Activated CD8-positive, alpha-beta memory T cell treated with anti-CD3 and anti-CD28 coated beads, Interleukin-2, amount 10 ng/mL, durations not matched to agents 7 days and 5 days (primary cell): ENCODE measurements around the gene ERICH2. TPM values are rescaled to one million over a fixed set of nuclear protein-coding genes. Genes with fewer than 3 reads are reported as not detected.

ENCODE experiments used
- ATAC-seq: fragments of 150-1000 bp; cut with Tn5 transposase; one replicate; pipeline ENCODE4 v1.10.0; 2021; ENCODE audit warnings: moderate library complexity
- CTCF ChIA-PET: fragments of 350-600 bp; sonication (Branson Sonifier 250); formaldehyde crosslinking; loops from one replicate; lab custom pipeline; 2021; ENCODE audit warnings: antibody characterized with exemption; lab: Charles Lee
- DNase-seq: peaks from one replicate; pipeline ENCODE4 v3.0.0-alpha.2; 2020
- H3K27ac Mint-ChIP-seq: one replicate; pipeline ENCODE4 v1.8.0; 2021; ENCODE audit warnings: mild to moderate bottlenecking, mixed read lengths
- H3K27me3 Mint-ChIP-seq: one replicate; pipeline ENCODE4 v1.8.0; 2021; ENCODE audit warnings: mixed read lengths
- H3K36me3 Mint-ChIP-seq: one replicate; pipeline ENCODE4 v1.8.0; 2021; ENCODE audit warnings: mild to moderate bottlenecking, mixed read lengths
- H3K4me1 Mint-ChIP-seq: one replicate; pipeline ENCODE4 v1.8.0; 2021; ENCODE audit warnings: mixed read lengths
- H3K4me3 Mint-ChIP-seq: one replicate; pipeline ENCODE4 v1.8.0; 2021; ENCODE audit warnings: mild to moderate bottlenecking, moderate library complexity, mixed read lengths
- H3K9me3 Mint-ChIP-seq: one replicate; pipeline ENCODE4 v1.8.0; 2022; ENCODE audit warnings: low read depth, mixed read lengths
- total RNA-seq, 2 experiments: library from RNA; stranded (reverse); gene quantifications; one replicate each; pipeline ENCODE4 v1.2.3, GENCODE V29; 2021

The ERICH2 gene
- total RNA-seq, 2 experiments from 2014 or later, result not detected

- CTCF ChIA-PET, result interaction anchor here (0.9 to 1.5 kb wide), 4 partner anchors 34 to 435 kb away, joined by 3 read pairs; no protein-coding TSS in a partner anchor
- H3K4me3 Mint-ChIP-seq, result peak overlapping the region; percentile 63
- H3K27me3 Mint-ChIP-seq, result peaks cover 38% of the 10 kb centered on the region
- H3K27ac Mint-ChIP-seq, result no peak overlapping the region
- H3K4me1 Mint-ChIP-seq, result peaks cover 14% of the 10 kb centered on the region
- H3K9me3 Mint-ChIP-seq, result no peaks in the 10 kb centered on the region
- H3K36me3 Mint-ChIP-seq, result peaks cover 1% of the 10 kb centered on the region
- DNase-seq (no peak), ATAC-seq (no peak)
Measured at GRCh38 chr2:170771421-170771937, 1.3 kb downstream of the ERICH2 start.

GRCh38 chr2:170772295-170772694, 2.1 kb downstream of the ERICH2 start:
- no peak for ATAC-seq
- Mint-ChIP-seq H3K27me3 (peaks cover 38% of the 10 kb centered on the region), H3K9me3 (no peaks in the 10 kb centered on the region)

GRCh38 chr2:170774074-170774473, 3.9 kb downstream of the ERICH2 start:
- Mint-ChIP-seq H3K4me3 (no peak overlapping the region), H3K36me3 (peaks cover 1% of the 10 kb centered on the region), H3K27me3 (peaks cover 46% of the 10 kb centered on the region), H3K9me3 (no peaks in the 10 kb centered on the region), H3K27ac (no peak overlapping the region), H3K4me1 (peaks cover 14% of the 10 kb centered on the region)
- DNase-seq (no peak), ATAC-seq (no peak)
- CTCF ChIA-PET, result no interaction called here

More at GRCh38 chr2:170772295-170772694, 2.1 kb downstream of the ERICH2 start:
- CTCF ChIA-PET, result interaction anchor here (1.0 to 1.5 kb wide), 3 partner anchors 35 to 402 kb away, joined by 3 read pairs; no protein-coding TSS in a partner anchor
- H3K36me3 Mint-ChIP-seq, result peaks cover 1% of the 10 kb centered on the region
- no peak for DNase-seq
- H3K4me1 Mint-ChIP-seq, result peaks cover 14% of the 10 kb centered on the region
- H3K4me3 Mint-ChIP-seq, result peak overlapping the region; percentile 39
- H3K27ac Mint-ChIP-seq, result no peak overlapping the region

GRCh38 chr2:170778900-170779299, 8.7 kb downstream of the ERICH2 start:
- Mint-ChIP-seq H3K27ac (no peak overlapping the region), H3K27me3 (peaks cover 34% of the 10 kb centered on the region), H3K4me1 (no peaks in the 10 kb centered on the region), H3K9me3 (no peaks in the 10 kb centered on the region), H3K36me3 (no peaks in the 10 kb centered on the region), H3K4me3 (no peak overlapping the region)
- DNase-seq (no peak), ATAC-seq (no peak)
- CTCF ChIA-PET, result interaction anchor here (1.0 kb wide), 1 partner anchor 35 kb away, joined by 3 read pairs; no protein-coding TSS in a partner anchor

- CTCF ChIA-PET, result interaction anchor here (1.0 kb wide), 1 partner anchor 35 kb away, joined by 3 read pairs; no protein-coding TSS in a partner anchor
Measured at GRCh38 chr2:170779304-170779703, 9.1 kb downstream of the ERICH2 start.

GRCh38 chr2:170782673-170783072, 12.5 kb downstream of the ERICH2 start:
- no peaks in the 10 kb centered on the region for H3K9me3 Mint-ChIP-seq
- no peaks in the 10 kb centered on the region for H3K36me3 Mint-ChIP-seq
- DNase-seq, result no peak
- no peak for ATAC-seq
- CTCF ChIA-PET, result interaction anchor here (1.2 to 1.8 kb wide), 2 partner anchors 30 to 1927 kb away, joined by 3 to 6 read pairs; no protein-coding TSS in a partner anchor
- no peak overlapping the region for H3K27ac Mint-ChIP-seq
- no peak overlapping the region for H3K4me3 Mint-ChIP-seq
- H3K27me3 Mint-ChIP-seq, result peaks cover 39% of the 10 kb centered on the region
- no peaks in the 10 kb centered on the region for H3K4me1 Mint-ChIP-seq

More at GRCh38 chr2:170779304-170779703, 9.1 kb downstream of the ERICH2 start:
- Mint-ChIP-seq H3K4me3 (no peak overlapping the region), H3K4me1 (no peaks in the 10 kb centered on the region), H3K9me3 (no peaks in the 10 kb centered on the region), H3K27me3 (peaks cover 32% of the 10 kb centered on the region), H3K36me3 (no peaks in the 10 kb centered on the region), H3K27ac (no peak overlapping the region)
- ATAC-seq (no peak), DNase-seq (no peak)

- Mint-ChIP-seq H3K27ac (no peak overlapping the region), H3K4me3 (no peak overlapping the region), H3K36me3 (no peaks in the 10 kb centered on the region), H3K4me1 (no peaks in the 10 kb centered on the region), H3K9me3 (no peaks in the 10 kb centered on the region), H3K27me3 (peaks cover 39% of the 10 kb centered on the region)
- no peak for DNase-seq
- CTCF ChIA-PET, result interaction anchor here (1.0 kb wide), 1 partner anchor 32 kb away, joined by 3 read pairs; no protein-coding TSS in a partner anchor
- ATAC-seq, result no peak
Measured at GRCh38 chr2:170783549-170783948, 13.4 kb downstream of the ERICH2 start.

- peaks cover 22% of the 10 kb centered on the region for H3K27me3 Mint-ChIP-seq
- CTCF ChIA-PET, result interaction anchor here (1.2 kb wide), 1 partner anchor 17 kb away, joined by 4 read pairs; no protein-coding TSS in a partner anchor
- no peak overlapping the region for H3K27ac Mint-ChIP-seq
Measured at GRCh38 chr2:170798996-170799395, 28.8 kb downstream of the ERICH2 start.

GRCh38 chr2:170806548-170806947, 36.4 kb downstream of the ERICH2 start:
- no peaks in the 10 kb centered on the region for H3K36me3 Mint-ChIP-seq
- H3K27ac Mint-ChIP-seq, result no peak overlapping the region
- no peak for ATAC-seq
- DNase-seq, result no peak
- no peaks in the 10 kb centered on the region for H3K9me3 Mint-ChIP-seq
- no peak overlapping the region for H3K4me3 Mint-ChIP-seq
- H3K4me1 Mint-ChIP-seq, result no peaks in the 10 kb centered on the region
- CTCF ChIA-PET, result interaction anchor here (0.9 to 1.4 kb wide), 2 partner anchors 92 to 397 kb away, joined by 3 read pairs; no protein-coding TSS in a partner anchor
- H3K27me3 Mint-ChIP-seq, result peaks cover 16% of the 10 kb centered on the region

More at GRCh38 chr2:170798996-170799395, 28.8 kb downstream of the ERICH2 start:
- Mint-ChIP-seq H3K9me3 (no peaks in the 10 kb centered on the region), H3K4me3 (no peak overlapping the region), H3K36me3 (no peaks in the 10 kb centered on the region), H3K4me1 (no peaks in the 10 kb centered on the region)
- ATAC-seq, result no peak
- DNase-seq, result no peak

- Mint-ChIP-seq H3K4me3 (no peak overlapping the region), H3K36me3 (no peaks in the 10 kb centered on the region), H3K9me3 (no peaks in the 10 kb centered on the region), H3K27ac (no peak overlapping the region), H3K4me1 (peaks cover 29% of the 10 kb centered on the region), H3K27me3 (peaks cover 68% of the 10 kb centered on the region)
- DNase-seq (no peak), ATAC-seq (no peak)
- CTCF ChIA-PET, result interaction anchor here (0.7 to 5.4 kb wide), 27 partner anchors 9 to 488 kb away, joined by 3 to 42 read pairs (median 4); partner anchors contain the start of gene SP5
Measured at GRCh38 chr2:170812710-170813600, 42.8 kb downstream of the ERICH2 start.

GRCh38 chr2:170813611-170814532, 43.7 kb downstream of the ERICH2 start:
- CTCF ChIA-PET, result interaction anchor here (0.8 to 5.4 kb wide), 26 partner anchors 8 to 488 kb away, joined by 3 to 42 read pairs (median 5); partner anchors contain the start of genes ERICH2 and SP5
- H3K36me3 Mint-ChIP-seq, result no peaks in the 10 kb centered on the region
- DNase-seq (peak; percentile 59), ATAC-seq (no peak)
- no peaks in the 10 kb centered on the region for H3K9me3 Mint-ChIP-seq
- H3K27ac Mint-ChIP-seq, result peak overlapping the region; percentile 18
- peak overlapping the region; percentile 12 for H3K4me3 Mint-ChIP-seq
- H3K27me3 Mint-ChIP-seq, result peaks cover 75% of the 10 kb centered on the region
- peaks cover 36% of the 10 kb centered on the region for H3K4me1 Mint-ChIP-seq

- H3K27me3 Mint-ChIP-seq, result peaks cover 83% of the 10 kb centered on the region
- CTCF ChIA-PET, result interaction anchor here (0.8 to 5.4 kb wide), 11 partner anchors 10 to 489 kb away, joined by 4 to 42 read pairs (median 5); partner anchors contain the start of genes ERICH2 and SP5
- no peak overlapping the region for H3K27ac Mint-ChIP-seq
- H3K4me1 Mint-ChIP-seq, result peaks cover 38% of the 10 kb centered on the region
- no peak for ATAC-seq
- no peaks in the 10 kb centered on the region for H3K9me3 Mint-ChIP-seq
- DNase-seq, result no peak
- no peaks in the 10 kb centered on the region for H3K36me3 Mint-ChIP-seq
- no peak overlapping the region for H3K4me3 Mint-ChIP-seq
Measured at GRCh38 chr2:170814533-170815230, 44.5 kb downstream of the ERICH2 start.
